HFF-Myc (cell line): ENCODE results near the gene CRYBG2.

Experiments
- DNase-seq: peaks from one replicate; pipeline ENCODE4 v3.0.0-alpha.2; 2011; ENCODE audit warnings: low read depth; ENCODE audit errors: extremely low read depth
- H3K4me3 ChIP-seq: replicated peaks from 2 replicates; pipeline ENCODE4 v1.5.1; 2011; ENCODE audit warnings: low read depth, mild to moderate bottlenecking, control low read depth, low read length
- TF ChIP-seq, protein P1 (sequence below): IDR thresholded peaks from 2 replicates; pipeline ENCODE4 v1.5.1; 2012; ENCODE audit warnings: mild to moderate bottlenecking, low read depth, low read length, control low read depth; ENCODE audit errors: missing control alignments

The CRYBG2 gene

DNA sequence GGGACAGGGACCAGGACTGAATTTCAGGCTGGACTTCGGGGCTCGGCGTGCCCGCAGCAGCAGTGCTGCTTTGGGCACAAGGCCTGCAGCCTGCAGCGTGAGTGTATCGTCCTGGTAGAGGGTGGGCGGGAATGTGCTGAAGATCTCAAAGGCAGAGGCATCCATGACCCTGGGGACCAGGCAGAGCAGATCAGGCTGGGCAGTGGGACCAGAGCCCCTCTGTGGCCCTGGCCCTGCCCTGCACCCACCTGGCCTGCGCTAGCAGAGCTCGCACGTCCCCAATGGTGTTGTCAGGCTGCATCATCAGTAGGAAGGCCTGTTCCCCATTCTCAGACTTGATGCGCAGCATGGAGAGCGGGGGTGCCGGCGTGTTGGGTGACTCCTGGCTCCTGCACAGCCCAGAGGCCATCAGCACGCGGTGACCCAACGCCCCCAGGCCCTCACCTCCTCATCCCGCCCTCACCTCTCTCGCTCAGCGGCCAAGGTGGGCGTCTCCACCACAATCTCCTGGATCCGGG lies 71.5 kb downstream of the CRYBG2 start:
- H3K4me3 ChIP-seq = no peak overlapping the region; the same call in 1 of the 2 replicates
- DNase-seq = no peak
- TF ChIP-seq, protein P1, sequence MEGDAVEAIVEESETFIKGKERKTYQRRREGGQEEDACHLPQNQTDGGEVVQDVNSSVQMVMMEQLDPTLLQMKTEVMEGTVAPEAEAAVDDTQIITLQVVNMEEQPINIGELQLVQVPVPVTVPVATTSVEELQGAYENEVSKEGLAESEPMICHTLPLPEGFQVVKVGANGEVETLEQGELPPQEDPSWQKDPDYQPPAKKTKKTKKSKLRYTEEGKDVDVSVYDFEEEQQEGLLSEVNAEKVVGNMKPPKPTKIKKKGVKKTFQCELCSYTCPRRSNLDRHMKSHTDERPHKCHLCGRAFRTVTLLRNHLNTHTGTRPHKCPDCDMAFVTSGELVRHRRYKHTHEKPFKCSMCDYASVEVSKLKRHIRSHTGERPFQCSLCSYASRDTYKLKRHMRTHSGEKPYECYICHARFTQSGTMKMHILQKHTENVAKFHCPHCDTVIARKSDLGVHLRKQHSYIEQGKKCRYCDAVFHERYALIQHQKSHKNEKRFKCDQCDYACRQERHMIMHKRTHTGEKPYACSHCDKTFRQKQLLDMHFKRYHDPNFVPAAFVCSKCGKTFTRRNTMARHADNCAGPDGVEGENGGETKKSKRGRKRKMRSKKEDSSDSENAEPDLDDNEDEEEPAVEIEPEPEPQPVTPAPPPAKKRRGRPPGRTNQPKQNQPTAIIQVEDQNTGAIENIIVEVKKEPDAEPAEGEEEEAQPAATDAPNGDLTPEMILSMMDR = no peak

DNA sequence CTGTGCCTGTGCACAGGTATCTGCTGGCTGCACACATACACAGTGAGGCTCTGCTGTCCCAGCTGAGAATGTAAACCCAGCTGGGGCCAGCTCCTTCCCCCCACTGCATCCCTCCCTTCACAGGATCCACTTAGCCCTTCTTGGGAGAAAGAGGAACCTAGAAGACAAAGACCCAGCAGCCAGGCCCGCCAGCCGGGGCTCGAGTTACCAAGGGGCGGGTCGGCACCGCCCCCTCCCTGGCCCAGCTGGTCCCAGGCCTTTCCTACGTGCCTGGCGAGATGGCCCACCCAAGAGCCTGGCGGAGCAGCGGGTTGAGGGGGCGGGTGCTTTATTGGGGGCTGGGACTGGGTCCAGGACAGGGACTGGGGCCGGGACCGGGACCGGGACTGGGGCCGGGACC lies 72.0 kb downstream of the CRYBG2 start:
- TF ChIP-seq, protein P1 = no peak
- peak overlapping the region; percentile 69 for H3K4me3 ChIP-seq
- no peak for DNase-seq

DNA sequence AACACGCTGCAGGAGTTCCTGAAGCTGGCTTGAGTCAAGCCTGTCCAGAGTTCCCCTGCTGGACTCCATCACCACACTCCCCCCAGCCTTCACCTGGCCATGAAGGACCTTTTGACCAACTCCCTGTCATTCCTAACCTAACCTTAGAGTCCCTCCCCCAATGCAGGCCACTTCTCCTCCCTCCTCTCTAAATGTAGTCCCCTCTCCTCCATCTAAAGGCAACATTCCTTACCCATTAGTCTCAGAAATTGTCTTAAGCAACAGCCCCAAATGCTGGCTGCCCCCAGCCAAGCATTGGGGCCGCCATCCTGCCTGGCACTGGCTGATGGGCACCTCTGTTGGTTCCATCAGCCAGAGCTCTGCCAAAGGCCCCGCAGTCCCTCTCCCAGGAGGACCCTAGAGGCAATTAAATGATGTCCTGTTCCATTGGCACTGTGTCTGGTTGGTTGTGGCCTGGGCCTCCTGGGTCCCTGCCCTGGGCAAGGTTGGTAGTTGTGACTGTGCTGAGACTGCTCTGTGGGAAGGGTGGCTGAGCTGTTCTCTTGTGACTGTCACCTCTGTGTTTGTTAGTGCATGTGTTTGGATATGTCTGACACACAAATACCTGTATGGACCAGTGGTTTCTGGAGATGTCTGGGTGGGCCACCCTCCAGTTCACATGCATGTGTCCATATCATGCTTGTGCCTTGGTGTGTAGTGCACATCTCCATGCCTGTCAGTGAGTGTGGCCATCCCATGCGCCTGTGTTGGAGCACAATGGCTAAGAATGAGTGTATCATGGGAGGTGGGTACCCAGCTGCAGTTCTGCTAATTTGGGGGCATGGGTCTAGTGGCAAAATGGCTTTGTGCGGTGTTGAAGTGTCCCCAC lies 72.6 kb downstream of the CRYBG2 start:
- peak overlapping the region; percentile 69 for H3K4me3 ChIP-seq
- DNase-seq = no peak
- TF ChIP-seq, protein P1 = no peak

DNA sequence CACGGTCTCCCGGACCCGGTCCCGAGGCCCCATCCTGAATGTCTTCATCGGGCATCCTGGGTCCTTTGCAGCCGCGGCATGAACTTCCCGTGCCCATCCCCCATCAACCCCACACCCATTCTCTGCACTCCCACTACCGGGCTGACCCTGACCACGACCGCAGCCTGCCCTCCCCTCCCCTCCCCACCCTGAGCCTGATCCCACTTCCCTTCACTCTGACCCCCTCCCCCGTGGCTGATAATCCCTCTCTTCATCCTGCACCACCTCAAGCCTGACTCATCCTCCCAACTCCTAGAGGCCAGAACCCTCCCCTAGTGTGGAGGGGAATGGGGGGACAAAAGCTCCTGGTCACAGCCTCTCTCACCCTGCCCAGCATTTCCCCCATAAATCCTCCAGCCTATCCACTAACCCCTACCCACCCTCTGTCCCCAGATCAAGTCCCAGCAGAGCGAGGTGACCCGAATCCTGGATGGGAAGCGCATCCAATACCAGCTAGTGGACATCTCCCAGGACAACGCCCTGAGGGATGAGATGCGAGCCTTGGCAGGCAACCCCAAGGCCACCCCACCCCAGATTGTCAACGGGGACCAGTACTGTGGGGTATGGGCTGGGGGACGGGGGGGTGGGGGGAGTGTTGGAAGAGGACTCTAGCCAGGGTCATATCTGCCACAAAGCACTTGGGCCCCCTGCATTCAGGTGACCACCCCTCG lies 73.4 kb downstream of the CRYBG2 start:
- peak overlapping the region; percentile 69 for H3K4me3 ChIP-seq
- TF ChIP-seq, protein P1 = no peak
- DNase-seq = no peak

DNA sequence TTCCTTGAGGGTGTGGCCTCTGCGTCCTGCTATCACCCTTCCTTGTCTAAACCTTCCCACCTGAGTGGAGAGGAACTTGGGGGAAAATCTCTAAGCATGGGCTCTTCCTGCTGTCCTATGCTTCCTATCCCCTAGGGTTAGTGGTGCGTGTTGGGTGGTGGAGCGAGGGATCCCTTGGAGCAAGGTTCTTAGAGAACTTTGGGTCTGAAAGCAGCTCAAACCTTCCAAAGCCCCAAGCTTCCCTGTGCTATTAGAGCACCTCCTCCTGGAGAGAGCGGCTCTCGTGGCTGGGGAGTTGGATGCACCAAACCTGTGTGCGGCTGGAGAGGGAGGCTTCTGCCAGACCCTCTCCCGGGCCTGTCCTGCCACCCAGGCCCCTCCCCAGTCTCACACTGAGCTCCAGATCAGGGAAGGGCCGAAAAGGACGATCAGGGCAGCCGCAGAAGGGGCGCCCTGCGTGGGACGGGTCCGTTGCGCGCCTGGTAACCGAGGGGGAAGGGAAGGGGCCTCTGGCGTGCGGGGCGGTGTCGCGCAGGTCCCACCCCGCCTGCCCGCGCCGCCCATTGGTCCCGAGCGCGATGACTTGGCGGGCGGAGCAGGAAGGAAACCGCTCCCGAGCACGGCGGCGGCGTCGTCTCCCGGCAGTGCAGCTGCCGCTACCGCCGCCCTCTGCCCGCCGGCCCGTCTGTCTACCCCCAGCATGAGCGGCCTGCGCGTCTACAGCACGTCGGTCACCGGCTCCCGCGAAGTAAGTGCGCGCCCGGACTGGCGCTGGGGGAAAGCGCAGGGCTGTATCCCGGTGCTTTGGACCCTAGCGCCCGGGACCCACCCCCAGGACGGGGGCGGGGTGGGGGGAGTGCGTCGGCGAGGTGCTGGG lies 74.2 kb downstream of the CRYBG2 start, which contains the start of gene SH3BGRL3:
Gene SH3BGRL3 (plus strand): TSS at position 631 of the 877 bp plus-strand sequence. CDS start 70 bp downstream, at position 701.
- peak within 1 kb of the TSS; percentile 69 for H3K4me3 ChIP-seq
- TF ChIP-seq, protein P1 = peak; percentile 62
- DNase-seq = no peak
